GM12864 (cell line): ENCODE measurements around the gene TSG101.

Source experiments
- DNase-seq: peaks from one replicate; pipeline ENCODE4 v3.0.0-alpha.2; 2011; ENCODE audit warnings: low read depth
- H3K4me3 ChIP-seq: 2 replicates; pipeline ENCODE4 v1.5.1; 2011; ENCODE audit warnings: mild to moderate bottlenecking, low read depth, low read length, control low read depth
- CTCF ChIP-seq: IDR thresholded peaks from 2 replicates; pipeline ENCODE4 v1.5.1; 2011; ENCODE audit warnings: low read depth, mild to moderate bottlenecking, moderate library complexity, low read length, control low read depth, inconsistent platforms; ENCODE audit errors: missing control alignments

TSG101 gene

GRCh38 chr11:18526521-18527296, at the start of gene TSG101:
TSS of gene TSG101 (minus strand) at chr11:18526942. CDS start at chr11:18526816, 126 bp downstream.
- no peak for TF ChIP-seq CTCF
- peak within 1 kb of the TSS; percentile 97 for H3K4me3 ChIP-seq

GRCh38 chr11:18575361-18575760, 48.6 kb upstream of the TSG101 start:
- no peak overlapping the region for H3K4me3 ChIP-seq
- no peak for DNase-seq
- TF ChIP-seq CTCF, result no peak

More at GRCh38 chr11:18526521-18527296, at the start of gene TSG101:
- DNase-seq, result peak; percentile 79

- no peak overlapping the region for H3K4me3 ChIP-seq
- no peak for TF ChIP-seq CTCF
- no peak for DNase-seq
These were observed 40.3 kb upstream of the TSG101 start for GRCh38 chr11:18567081-18567480.

- TF ChIP-seq CTCF, result no peak
- H3K4me3 ChIP-seq, result no peak overlapping the region
- no peak for DNase-seq
These were observed 39.7 kb upstream of the TSG101 start for GRCh38 chr11:18566406-18566805.

GRCh38 chr11:18564149-18564548, 37.4 kb upstream of the TSG101 start:
- DNase-seq, result no peak
- H3K4me3 ChIP-seq, result no peak overlapping the region
- no peak for TF ChIP-seq CTCF

GRCh38 chr11:18563090-18563730, 36.5 kb upstream of the TSG101 start:
- TF ChIP-seq CTCF, result no peak
- H3K4me3 ChIP-seq, result no peak overlapping the region
- no peak for DNase-seq
